HEK293T (cell line): ENCODE measurements around the gene DBET.
"Not testable (repeated sequence)": the region's sequence is repeated elsewhere in the genome, so short reads cannot be mapped to it uniquely, and the experiment has no call there.

Source experiments
- CTCF ChIA-PET: fragments of 350-600 bp; formaldehyde crosslinking; extraction: SDS; loops from one replicate; lab custom pipeline; 2021; ENCODE audit warnings: antibody characterized with exemption, inconsistent platforms; lab: Yijun Ruan, JAX
- POLR2A ChIA-PET: fragments of 350-600 bp; formaldehyde crosslinking; extraction: SDS; loops from one replicate; lab custom pipeline; 2020; ENCODE audit warnings: antibody characterized with exemption, inconsistent platforms; lab: Yijun Ruan, JAX
- DNase-seq: peaks from one replicate; pipeline ENCODE4 v3.0.0; 2012; ENCODE audit warnings: mixed read lengths; ENCODE audit errors: extremely low spot score

DBET gene

GRCh38 chr4:190114991-190115390, 50.7 kb downstream of the DBET start:
- DNase-seq, POLR2A ChIA-PET, CTCF ChIA-PET: not testable (repeated sequence)
